HCEC 1CT (cell line): Measurements from ENCODE around the gene ATG5.

ENCODE experiments used
- DNase-seq: peaks from one replicate; pipeline ENCODE4 v3.0.0-alpha.2; 2017

ATG5 gene

DNA sequence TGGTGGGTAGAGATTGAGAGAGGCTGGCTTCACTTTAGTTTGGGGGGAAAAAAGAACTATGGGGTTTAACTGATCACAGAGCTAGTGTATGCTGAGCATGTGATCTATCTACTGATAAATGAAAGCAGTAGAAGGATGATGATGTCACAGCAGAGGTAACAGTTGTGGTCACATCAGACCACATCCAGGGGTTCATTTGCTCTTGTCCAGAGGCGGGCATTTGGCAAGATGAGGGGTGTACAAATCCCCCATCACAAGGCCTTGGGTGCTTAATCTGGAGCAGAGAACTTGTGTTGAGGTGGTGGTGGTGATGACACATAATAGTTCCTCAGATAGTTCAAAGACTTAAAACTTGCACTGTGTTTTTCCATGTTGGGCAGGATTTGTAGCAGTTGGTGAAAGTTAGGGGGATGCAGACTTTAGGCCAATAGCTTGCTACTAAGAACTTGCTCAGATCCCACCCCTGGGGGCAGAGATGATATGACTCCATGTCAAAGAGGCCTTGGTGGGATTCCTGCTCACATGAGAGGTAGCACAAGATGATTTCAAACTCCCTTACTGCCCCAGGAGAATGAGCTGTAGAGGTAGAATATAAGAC, 176.0 kb downstream of the ATG5 start:
- no peak for DNase-seq

DNA sequence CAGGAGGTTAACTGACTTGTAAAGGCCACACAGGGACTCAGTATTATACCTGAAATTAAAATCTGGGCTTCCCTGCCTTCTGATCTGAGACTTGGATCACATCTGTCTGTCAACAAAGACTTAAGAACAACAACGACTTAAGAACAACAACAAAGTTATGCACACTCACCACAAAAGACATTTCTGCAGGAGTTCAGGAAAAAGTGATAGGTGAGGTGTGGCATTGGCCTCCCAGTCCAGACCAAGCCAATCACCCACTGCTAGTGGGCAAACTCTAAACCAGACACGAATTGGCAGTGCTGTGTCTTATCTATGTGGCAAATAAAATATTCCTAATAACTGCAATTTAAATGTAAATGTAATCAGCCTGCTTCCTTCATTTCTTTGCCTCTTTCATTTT, 178.1 kb downstream of the ATG5 start:
- no peak for DNase-seq

DNA sequence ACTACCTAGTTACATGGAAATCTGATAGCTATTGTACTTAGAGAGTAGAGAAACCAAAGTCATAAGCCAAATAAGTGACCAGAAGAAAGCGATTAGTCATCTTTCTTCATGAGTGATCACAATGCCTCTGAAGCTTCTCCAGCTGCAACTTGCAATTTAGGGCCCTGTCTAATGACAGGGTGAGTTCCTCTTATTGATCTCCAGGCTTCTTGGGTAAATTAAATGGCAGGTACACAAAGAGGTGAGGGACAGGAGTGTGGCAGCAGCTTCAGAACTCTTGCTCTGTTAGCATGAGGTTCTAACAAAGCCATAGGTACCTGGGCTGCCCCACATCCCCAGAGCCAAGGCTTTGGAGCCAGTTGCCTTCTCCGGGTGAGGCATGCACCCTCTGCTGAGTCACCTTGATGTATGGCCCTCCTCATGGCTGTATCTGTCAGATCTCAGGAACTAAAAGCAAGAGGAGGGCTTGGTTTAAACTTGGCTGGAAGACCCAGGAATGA, 178.7 kb downstream of the ATG5 start:
- peak; percentile 26 for DNase-seq

DNA sequence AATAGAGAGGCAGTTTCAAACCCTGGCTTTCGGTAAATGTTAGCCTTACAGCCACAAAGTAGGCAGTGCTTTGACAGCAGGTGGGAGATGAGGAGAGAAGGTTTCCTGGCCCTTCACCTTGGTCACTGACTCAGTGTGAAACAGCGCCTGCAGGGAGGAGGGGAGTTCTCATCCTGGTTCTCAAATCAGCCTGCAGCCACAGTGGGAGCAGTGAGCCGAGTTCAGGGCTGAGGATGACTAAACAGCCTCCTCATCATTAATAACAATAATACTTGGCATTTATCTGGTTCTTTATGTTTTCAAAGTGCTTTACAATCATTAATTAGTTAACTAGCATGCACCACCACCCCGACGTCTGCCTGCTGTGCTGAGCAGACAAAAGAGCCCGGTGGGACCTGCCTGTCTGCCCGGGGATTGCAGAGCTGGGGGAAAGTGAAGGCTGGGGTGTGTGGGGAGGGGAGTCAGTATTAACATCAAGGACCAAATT, 179.8 kb downstream of the ATG5 start:
- DNase-seq: peak; percentile 52

DNA sequence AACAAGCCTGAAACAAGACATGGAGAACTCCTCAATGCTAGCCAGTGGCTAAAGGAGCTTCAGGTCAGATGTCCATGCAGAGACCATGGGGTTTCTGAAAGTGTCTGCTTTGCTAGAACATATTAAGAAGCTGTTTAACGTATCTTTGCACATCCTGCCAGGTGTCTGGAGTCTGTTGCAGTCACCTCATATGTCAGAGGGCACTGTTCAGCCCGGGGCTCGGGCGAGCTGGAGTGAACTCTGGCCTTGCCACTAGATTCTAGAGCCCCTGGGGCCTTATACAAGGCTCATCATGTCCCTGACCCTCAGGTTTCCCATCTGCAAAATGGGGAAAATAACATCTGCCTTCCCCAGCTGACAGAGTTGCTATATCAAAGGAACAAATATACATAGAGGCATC, 180.4 kb downstream of the ATG5 start:
- DNase-seq: no peak

DNA sequence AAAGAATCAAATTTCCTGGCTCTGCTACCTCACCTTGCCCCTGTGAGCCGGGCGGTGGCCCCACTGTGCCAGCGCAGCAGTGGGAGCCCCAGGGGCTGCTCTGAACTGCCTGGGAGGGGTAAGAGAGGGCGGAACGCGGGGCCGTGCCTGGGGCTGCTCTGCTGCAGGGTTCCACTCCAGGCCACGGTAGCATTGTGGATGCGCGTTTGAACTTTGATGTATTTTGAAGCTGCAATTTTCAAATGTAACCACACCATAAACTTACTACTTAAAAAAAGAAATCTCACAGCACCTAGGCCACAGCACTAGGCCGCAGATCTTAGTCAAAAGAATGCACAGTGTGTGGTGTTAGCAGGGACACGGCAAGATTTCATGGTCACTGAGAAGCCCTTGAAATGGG, 181.9 kb downstream of the ATG5 start:
- no peak for DNase-seq

DNA sequence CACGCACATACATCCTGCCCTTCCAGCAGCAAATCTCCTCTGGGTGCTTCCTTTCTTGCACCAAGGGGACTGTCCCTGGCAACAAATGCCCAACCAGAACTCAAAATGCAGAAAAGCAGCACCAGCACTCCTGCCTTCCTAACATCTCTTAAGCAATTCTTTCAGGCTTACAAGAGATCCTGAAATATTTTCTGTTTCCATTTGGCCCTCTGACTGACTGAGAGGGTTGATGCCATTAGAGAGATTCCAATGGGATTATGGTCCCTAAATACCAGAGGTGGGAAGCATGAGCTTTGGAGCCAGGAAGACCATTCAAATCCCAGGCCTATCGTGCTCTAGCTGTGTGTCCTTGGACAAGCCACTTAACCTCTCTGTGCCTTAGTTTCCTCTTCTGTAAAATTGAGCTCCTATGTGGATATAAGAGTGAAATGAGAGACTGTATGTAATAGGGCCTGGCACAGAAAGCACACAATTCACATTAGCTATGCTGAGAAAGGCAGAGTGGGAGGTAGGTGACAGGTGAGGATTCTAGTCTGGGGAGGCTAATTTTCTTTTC, 182.6 kb downstream of the ATG5 start:
- no peak for DNase-seq

DNA sequence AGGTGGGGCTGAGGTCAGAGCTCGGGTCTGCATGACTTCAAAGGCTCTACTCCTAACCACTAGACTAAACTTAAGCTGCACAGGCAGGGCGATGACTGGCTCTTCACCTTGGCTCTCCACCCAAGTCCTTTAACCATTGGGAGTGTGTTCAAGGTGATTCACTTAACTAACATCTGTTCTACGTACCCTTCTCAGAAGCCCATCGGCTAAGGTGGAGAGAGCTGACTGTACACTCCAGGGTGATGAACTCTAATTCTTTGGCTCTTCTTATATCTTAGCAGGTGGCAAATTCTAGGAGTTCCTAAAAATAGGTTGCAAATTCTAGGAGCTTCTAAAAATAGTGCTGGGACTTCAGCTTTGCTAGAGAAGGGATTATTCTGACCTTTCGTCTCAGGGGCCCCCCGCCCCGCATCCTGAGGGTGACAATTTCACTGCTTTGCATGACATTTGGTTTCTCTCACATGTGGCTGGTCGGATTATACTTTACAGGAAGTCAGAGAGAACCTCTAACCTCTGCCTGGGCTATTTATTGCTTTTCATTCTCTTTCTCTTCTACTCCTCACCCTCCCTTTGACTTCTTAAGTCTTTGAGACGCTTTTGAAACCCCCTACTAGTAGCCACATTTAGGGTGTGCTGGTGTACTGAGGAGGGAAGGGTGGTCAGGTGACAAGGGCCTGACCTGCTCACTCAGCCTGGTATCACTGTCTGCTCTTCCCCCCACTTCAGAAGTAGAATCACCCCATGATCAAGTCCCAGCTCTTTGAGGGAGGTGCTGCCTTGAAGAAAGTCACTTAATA, 183.9 kb downstream of the ATG5 start:
- no peak for DNase-seq

DNA sequence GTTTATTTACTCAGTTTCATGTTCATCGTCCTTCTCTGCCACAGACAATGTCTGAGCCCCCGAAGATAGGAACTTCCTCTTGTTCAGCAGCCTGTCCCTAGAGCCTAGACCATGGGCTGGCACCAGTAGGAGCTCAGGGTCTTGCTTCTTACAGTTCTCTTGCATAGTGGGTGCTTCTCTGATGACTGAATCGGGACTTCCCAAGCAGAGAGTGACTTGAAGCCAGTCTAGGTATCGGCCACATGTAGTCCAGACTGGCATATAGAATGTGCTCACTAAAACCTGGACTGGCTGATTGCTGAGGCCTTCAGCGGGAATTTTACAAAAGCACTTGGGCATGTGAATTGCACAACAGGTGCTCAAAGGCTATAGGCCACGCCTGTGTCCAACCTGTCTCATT, 187.4 kb downstream of the ATG5 start:
- no peak for DNase-seq

DNA sequence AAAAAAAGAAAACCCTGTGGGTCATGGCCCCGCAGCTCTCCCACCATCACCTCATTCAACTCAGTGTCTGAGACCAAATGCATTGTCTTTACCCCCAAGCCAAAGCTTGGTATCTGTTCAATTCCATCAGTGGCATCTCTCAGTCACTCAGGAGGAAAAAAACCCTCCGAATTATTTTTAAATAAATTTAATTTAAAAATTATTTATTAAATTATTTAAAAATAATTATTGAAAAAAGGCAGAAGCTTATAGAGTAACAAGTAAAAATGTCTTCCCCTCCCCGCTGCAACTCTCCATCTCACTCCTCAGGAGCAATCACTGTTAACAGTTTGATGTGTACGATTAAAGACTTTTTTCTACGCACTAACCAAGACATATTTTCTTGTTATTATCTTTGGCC, 188.7 kb downstream of the ATG5 start:
- DNase-seq: no peak

DNA sequence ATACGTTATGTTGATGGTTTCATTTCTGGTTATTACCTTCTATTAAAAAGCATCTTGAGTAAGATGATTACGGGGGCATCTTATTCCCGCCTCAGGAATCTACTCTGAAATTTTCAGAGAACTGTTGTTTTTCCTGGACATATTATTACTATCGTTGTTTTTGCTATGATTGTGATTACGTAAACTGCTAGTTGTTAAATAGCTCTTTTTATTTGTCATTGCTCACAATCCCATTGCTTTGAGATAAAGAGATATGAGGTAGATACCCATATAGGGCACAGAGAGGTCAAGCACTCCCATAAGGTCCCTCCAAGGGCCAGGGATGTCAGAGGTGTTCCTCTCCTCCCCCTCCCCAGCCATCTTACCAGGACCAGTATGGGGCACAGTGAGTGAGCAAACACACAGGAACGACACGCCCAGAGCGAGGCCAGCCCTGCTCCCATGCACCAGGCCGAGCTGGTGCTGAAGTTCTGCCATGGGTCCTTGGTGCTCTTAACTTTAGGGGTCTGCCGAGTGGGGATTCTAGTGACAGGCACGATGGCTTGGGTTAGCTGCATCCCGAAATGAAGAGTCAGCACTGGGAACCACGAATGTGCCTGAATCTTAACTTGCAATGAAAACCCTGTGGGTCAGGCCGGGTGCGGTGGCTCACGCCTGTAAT, 189.5 kb downstream of the ATG5 start:
- no peak for DNase-seq

DNA sequence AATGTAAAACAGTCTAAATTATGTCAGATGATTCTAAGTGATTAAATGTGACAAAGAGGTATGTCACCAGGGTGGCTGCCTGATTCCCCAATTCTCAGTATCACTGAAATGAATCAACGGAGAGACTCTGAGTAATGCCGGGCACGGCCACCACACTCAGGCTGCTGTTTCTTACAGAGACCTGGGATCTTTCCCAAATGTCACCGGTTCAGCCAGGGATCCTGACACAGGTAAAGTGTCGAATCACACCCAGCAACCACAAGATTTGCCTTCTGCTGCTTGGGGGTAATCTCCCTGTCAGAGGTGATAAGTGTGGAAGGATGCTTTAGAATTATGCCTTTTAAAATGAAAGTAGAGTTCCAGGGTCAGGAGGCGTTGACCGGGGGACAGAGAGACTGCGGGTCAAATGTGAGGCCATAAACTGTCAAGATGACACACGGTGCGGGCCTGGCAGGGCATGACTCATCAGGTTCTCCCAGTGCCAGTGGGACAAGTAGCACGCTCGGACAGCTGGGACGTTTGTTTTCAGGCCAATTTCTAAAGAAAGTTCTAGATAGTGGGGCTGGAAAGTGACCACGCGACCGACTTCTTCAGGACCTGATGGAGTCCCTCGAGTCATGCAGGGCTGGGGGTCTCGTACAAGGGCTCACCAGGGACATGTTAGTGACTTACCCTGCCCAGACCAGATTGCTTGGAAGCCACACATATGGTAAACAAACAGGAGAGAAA, 190.5 kb downstream of the ATG5 start:
- peak; percentile 41 for DNase-seq
